GM12801 (cell line): ENCODE results near the gene DLG3.

Experiments used
- CTCF ChIP-seq: IDR thresholded peaks from one replicate; pipeline ENCODE4 v1.5.1; 2011; ENCODE audit warnings: control low read depth; ENCODE audit not compliant: insufficient read length; ENCODE audit errors: extremely low read depth

The DLG3 gene

GRCh38 chrX:70453024-70453618, 8.5 kb downstream of the DLG3 start:
- TF ChIP-seq CTCF: no peak

GRCh38 chrX:70454441-70455365, 10.1 kb downstream of the DLG3 start:
- TF ChIP-seq CTCF: no peak

GRCh38 chrX:70455366-70456202, 10.9 kb downstream of the DLG3 start:
- TF ChIP-seq CTCF: no peak

GRCh38 chrX:70456256-70456655, 11.6 kb downstream of the DLG3 start:
- TF ChIP-seq CTCF: no peak

GRCh38 chrX:70461026-70461425, 16.4 kb downstream of the DLG3 start:
- no peak for TF ChIP-seq CTCF

- TF ChIP-seq CTCF: no peak
Observed at GRCh38 chrX:70464051-70464450, 19.4 kb downstream of the DLG3 start.

GRCh38 chrX:70466968-70467367, 22.3 kb downstream of the DLG3 start:
- no peak for TF ChIP-seq CTCF
